Inflammatory macrophage treated with lipopolysaccharide for 4 hours (primary cell): ENCODE data around the gene ZMYND10.
A peak's percentile ranks its signal among the peaks of the same experiment; 100 is the strongest.

Source experiments
- DNase-seq: peaks from one replicate; pipeline ENCODE4 v3.0.0-alpha.2; 2020

Gene ZMYND10

GRCh38 chr3:50342813-50343633 is 2.5 kb downstream of the ZMYND10 start:
- DNase-seq = no peak

DNA sequence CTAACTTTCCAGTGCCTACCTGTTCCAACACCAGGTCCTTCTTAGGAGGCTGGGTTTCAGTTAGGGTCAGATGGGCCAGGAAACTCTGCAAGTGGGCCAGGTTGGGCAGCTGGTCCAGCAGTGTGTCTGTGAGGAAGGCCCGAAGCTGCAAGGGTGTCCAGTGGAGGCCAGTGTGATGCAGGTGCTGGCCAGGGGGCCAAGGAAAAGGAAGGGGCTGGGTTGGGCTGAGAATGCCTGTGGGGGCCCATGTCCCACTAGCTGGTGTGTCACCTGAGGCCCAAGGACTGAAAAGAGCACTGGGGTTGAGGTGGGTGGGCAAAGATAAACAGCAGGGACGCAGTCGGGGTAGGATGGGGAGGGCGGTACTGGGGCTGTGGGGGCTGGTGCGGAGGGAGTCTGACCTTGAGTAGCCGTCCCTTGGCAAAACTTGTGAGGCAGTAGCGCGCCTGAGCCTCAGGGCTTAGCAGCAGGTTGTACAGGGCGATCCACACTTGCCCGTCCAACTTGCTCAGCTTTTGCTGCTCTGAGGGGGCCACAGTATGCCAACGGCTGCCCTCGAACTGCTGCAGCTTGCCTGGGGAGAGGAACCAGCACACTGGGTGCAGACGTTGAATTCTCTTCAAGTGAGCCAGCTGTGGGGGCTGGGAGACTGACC is 3.4 kb downstream of the ZMYND10 start:
- DNase-seq = no peak

DNA sequence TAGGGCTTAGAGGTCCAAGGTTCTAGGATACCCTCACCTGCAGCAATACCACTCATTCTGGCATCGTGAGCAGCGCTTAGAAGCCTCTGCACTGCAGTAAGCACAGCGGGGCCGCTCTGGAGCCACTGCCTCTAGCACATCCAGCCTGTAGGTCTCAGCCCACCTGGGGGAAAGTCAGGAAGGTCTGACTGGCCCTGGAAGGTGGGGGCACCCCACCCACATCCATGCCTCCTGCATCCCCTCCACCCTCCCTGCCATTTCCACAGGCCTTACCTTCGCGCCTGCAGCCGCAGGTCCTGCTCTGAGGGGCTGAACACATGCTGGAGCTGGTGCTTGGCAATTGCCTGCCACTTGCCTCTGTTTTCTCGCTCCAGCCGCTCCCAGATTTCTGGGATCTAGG is 4.0 kb downstream of the ZMYND10 start:
- DNase-seq = no peak

DNA sequence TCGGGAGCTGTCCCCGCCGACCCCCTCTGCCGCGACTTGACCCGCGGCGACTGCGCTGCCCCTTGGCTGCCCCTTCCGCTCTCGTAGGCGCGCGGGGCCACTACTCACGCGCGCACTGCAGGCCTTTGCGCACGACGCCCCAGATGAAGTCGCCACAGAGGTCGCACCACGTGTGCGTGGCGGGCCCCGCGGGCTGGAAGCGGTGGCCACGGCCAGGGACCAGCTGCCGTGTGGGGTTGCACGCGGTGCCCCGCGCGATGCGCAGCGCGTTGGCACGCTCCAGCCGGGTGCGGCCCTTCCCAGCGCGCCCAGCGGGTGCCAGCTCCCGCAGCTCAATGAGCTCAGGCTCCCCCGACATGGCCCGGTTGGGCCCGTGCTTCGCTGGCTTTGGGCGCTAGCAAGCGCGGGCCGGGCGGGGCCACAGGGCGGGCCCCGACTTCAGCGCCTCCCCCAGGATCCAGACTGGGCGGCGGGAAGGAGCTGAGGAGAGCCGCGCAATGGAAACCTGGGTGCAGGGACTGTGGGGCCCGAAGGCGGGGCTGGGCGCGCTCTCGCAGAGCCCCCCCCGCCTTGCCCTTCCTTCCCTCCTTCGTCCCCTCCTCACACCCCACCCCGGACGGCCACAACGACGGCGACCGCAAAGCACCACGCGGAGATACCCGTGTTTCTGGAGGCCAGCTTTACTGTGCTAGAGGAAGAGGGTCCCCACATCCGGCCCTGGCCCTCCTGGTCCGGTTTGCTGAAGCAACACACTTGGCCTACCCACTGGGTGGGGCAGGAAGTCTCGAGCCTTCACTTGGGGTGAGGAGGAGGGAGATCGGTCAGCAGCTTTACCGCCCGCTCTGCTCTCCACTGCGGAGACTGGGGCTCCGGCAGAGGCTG is 4.8 kb downstream of the ZMYND10 start, which contains the start of gene RASSF1:
TSS of gene RASSF1 (minus strand) at position 389 of the 882 bp plus-strand sequence. CDS start at position 358, 31 bp downstream.
- DNase-seq = peak; percentile 56

DNA sequence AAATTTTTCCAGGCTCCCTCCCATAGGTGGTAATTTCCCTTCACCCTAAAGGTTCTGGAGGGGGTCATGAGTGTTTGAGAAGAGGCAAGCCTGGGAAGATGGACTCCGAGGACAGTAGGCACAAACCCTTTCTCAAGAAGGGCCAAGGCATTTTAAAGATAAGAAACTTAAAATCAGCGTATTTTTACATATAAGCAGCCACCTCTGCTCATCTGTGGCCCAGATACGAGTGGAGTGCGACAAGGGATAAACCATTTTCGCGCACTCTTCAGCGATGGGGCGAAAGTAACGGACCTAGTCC is 5.4 kb downstream of the ZMYND10 start:
- DNase-seq = no peak

- DNase-seq = no peak
Observed at GRCh38 chr3:50339485-50340146, 5.9 kb downstream of the ZMYND10 start.

- DNase-seq = peak; percentile 59
Observed at GRCh38 chr3:50338965-50339364, 6.6 kb downstream of the ZMYND10 start.

- DNase-seq = peak; percentile 100
Observed at GRCh38 chr3:50337175-50337861, 8.2 kb downstream of the ZMYND10 start.

- no peak for DNase-seq
Observed at GRCh38 chr3:50336452-50337174, 8.9 kb downstream of the ZMYND10 start.

- DNase-seq = no peak
Observed at GRCh38 chr3:50334339-50335075, 11.0 kb downstream of the ZMYND10 start.

DNA sequence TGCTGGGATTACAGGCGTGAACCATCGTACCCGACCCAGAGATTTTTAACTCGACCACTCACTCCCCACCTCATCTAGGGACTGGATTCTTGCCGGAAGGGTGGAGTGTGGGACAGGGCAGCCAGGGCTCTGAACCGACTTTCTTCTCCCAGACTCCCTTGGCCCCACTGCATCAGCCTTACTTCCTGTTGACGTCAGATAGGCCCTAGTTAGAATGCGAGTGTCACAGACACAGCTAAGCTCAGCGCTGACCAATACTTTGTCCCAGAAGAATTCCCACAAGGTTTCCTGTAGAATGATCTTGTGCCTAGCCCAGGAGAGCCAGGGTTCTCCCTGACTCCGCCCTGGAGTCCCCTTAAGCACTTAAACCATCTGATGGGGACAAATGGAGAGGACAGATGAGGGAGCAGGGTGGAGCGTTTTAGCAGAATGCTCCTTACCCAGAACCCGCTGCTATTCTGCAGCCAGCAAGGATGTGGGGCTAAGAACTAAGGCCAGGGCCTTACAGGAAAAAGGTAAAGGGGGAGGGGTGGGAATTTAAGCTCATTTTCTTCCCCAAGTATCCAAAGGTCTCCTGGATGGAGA is 11.7 kb downstream of the ZMYND10 start:
- no peak for DNase-seq

- no peak for DNase-seq
Observed at GRCh38 chr3:50331364-50331907, 14.1 kb downstream of the ZMYND10 start.

DNA sequence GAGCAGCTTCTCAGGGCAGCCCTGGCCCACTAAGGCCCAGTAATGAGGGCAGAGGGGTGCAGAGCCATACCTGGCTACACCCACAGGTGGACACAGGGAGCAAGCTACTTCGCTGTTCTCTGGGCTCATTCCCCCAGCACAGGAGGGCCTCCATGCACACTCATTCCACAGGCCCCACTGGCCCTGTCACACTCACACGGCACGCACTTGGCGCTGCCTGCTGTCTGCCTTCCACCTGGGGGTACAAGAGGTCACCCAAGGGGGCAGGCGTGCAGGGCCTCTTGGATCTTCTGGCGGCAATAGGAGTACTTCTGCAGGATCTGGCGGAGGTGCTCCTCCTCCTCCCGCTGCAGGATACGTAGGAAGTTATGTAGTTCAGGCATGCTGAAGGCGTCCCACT is 15.2 kb downstream of the ZMYND10 start:
- no peak for DNase-seq

GRCh38 chr3:50327943-50328691 is 17.4 kb downstream of the ZMYND10 start, which contains the start of gene TUSC2:
Gene TUSC2, minus strand, starts transcription at chr3:50328223. Its CDS starts 124 bp downstream, at chr3:50328099.
- peak; percentile 98 for DNase-seq

DNA sequence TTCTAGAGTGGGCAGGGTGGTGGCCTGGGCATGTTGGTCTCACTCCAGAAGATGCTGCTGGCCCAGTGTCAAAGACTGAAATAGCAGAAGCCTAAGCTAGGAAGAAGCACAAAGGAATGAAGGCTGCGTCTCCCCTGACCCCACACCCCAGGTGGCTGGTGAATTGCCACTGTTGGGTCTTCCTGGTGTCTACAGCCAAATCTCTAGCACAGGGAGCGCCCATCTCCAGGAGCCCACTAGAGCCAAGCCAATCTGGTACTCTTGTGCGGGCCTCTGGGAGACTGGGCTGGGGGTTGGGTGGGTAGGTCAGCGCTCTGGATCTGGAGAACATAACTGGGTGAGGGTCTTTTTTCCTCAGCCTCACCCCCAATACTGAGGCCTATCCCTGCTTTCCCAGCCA is 18.4 kb downstream of the ZMYND10 start:
- DNase-seq = no peak

- DNase-seq = no peak
Observed at GRCh38 chr3:50326182-50326541, 19.4 kb downstream of the ZMYND10 start.

DNA sequence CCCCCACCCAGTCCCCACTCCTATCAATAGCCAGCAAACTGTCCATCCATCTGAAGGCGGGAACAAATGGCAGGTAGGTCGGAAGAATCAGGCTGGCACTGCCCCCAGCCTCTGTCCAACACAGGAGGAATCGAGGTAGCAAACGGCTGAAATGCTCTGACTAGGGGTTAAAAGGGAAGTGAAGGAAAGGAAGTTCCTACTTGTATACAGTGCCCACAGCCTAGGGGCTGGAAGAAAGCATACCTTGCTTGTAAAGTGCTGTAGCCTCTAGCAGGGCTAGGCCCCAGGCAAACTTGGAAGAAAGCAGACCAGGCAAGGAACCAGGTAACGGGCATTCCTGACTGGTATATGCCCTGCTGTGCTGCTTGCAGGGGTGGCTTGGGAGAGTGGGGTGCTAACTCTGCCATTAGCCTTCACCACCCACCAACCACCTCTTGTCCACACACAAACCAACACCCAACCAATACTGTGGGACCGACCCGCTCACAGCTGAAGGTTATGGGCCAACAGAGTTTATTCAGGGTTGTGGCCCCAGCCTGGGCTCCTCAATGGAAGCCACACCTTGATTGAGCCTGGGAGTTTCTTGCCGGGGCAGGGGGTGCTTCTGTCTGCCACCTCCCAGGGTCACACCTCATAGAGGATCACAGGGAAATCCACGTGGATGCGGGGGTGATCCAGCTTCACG is 19.9 kb downstream of the ZMYND10 start:
- no peak for DNase-seq

- DNase-seq = no peak
Observed at GRCh38 chr3:50325113-50325480, 20.4 kb downstream of the ZMYND10 start.
